Activated B cell treated with CpG ODN at 0.5 μM for 24 hours (primary cell): ENCODE data around the gene ZBTB7A. TPM values are rescaled to one million over a fixed set of nuclear protein-coding genes. Genes with fewer than 3 reads are reported as not detected.

ENCODE experiments used
- ATAC-seq: fragments of 200-7000 bp; cut with Tn5 transposase; one replicate; pipeline ENCODE4 v1.10.0; 2021; ENCODE audit warnings: low read depth, mild to moderate bottlenecking, moderate library complexity
- CTCF ChIA-PET: fragments of 350-600 bp; sonication (Branson Sonifier 250); formaldehyde crosslinking; loops from one replicate; lab custom pipeline; 2021; ENCODE audit warnings: antibody characterized with exemption; lab: Charles Lee
- POLR2A ChIA-PET: fragments of 350-600 bp; sonication (Branson Sonifier 250); formaldehyde crosslinking; loops from one replicate; lab custom pipeline; 2021; ENCODE audit warnings: antibody characterized with exemption; lab: Charles Lee
- DNase-seq: peaks from one replicate; pipeline ENCODE4 v3.0.0; 2022
- H3K27ac Mint-ChIP-seq: one replicate; pipeline ENCODE4 v1.8.0; 2020; ENCODE audit warnings: mixed read lengths
- H3K27me3 Mint-ChIP-seq: one replicate; pipeline ENCODE4 v1.8.0; 2021; ENCODE audit warnings: mixed read lengths
- H3K36me3 Mint-ChIP-seq: one replicate; pipeline ENCODE4 v1.8.0; 2021; ENCODE audit warnings: low read depth, mixed read lengths
- H3K4me1 Mint-ChIP-seq: one replicate; pipeline ENCODE4 v1.8.0; 2021; ENCODE audit warnings: mixed read lengths
- H3K4me3 Mint-ChIP-seq: one replicate; pipeline ENCODE4 v1.8.0; 2020; ENCODE audit warnings: mild to moderate bottlenecking, mixed read lengths
- H3K9me3 Mint-ChIP-seq: one replicate; pipeline ENCODE4 v1.8.0; 2020; ENCODE audit warnings: mixed read lengths
- CTCF ChIP-seq: fragments of 200-600 bp; IDR thresholded peaks from one replicate; pipeline ENCODE4 v1.8.0; 2022; ENCODE audit warnings: antibody characterized with exemption, mild to moderate bottlenecking
- intact Hi-C: fragments of 100-400 bp; cut with micrococcal nuclease; formaldehyde crosslinking; loops from one replicate; pipeline ENCODE4 v1.15.1; 2024
- total RNA-seq: library from RNA; stranded (reverse); gene quantifications from 2 replicates; pipeline ENCODE4 v1.2.3, GENCODE V29; 2022

Gene ZBTB7A
- total RNA-seq, 1 donor from 2014 or later, result 49.2 TPM

- no peaks in the 10 kb centered on the region for H3K4me1 Mint-ChIP-seq
- H3K4me3 Mint-ChIP-seq, result no peak overlapping the region
- DNase-seq, result no peak
- H3K9me3 Mint-ChIP-seq, result no peaks in the 10 kb centered on the region
- H3K27ac Mint-ChIP-seq, result no peak overlapping the region
- intact Hi-C loops, result no loop called here
- POLR2A ChIA-PET, result interaction anchor here (0.6 to 0.9 kb wide), 3 partner anchors 35 to 44 kb away, joined by 3 to 7 read pairs (median 3); partner anchors contain the start of gene EEF2
- H3K27me3 Mint-ChIP-seq, result no peaks in the 10 kb centered on the region
- CTCF ChIA-PET, result no interaction called here
- TF ChIP-seq CTCF, result no peak
- ATAC-seq, result no peak
- H3K36me3 Mint-ChIP-seq, result peaks cover 52% of the 10 kb centered on the region
Measured at GRCh38 chr19:4029247-4029614, 37.5 kb downstream of the ZBTB7A start.

GRCh38 chr19:4028334-4029246 lies 38.1 kb downstream of the ZBTB7A start:
- peaks cover 57% of the 10 kb centered on the region for H3K36me3 Mint-ChIP-seq
- no peak overlapping the region for H3K4me3 Mint-ChIP-seq
- TF ChIP-seq CTCF, result no peak
- ATAC-seq (no peak), DNase-seq (no peak)
- H3K9me3 Mint-ChIP-seq, result no peaks in the 10 kb centered on the region
- H3K27ac Mint-ChIP-seq, result no peak overlapping the region
- POLR2A ChIA-PET, result interaction anchor here (0.6 to 0.9 kb wide), 3 partner anchors 34 to 45 kb away, joined by 3 to 7 read pairs (median 3); partner anchors contain the start of gene EEF2
- H3K27me3 Mint-ChIP-seq, result no peaks in the 10 kb centered on the region
- no peaks in the 10 kb centered on the region for H3K4me1 Mint-ChIP-seq
- intact Hi-C loops, result no loop called here
- CTCF ChIA-PET, result no interaction called here

DNA sequence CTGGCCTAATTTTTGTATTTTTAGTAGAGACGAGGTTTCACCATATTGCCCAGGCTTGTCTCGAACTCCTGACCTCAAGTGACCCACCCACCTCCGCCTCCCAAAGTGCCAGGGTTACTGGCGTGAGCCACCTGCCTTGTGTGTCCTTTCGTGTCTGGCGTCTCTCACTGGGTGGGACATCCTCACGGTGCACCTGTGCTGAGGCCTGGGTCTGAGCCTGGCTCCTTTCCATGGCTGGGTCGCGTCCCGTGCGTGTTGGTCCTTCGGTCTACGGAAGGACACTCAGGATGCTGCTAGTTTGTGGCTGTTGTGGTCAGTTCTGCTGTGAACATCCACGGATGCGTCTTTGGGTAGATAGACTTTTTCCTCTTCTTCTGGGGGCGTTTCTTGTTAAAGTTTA lies 39.6 kb downstream of the ZBTB7A start:
- intact Hi-C loops, result no loop called here
- Mint-ChIP-seq H3K36me3 (peaks cover 54% of the 10 kb centered on the region), H3K4me1 (peaks cover under 1% of the 10 kb centered on the region), H3K27ac (no peak overlapping the region), H3K9me3 (no peaks in the 10 kb centered on the region), H3K27me3 (no peaks in the 10 kb centered on the region), H3K4me3 (no peak overlapping the region)
- ChIA-PET POLR2A (interaction anchor here (0.6 to 0.7 kb wide), 3 partner anchors 38 to 212 kb away, joined by 3 to 5 read pairs (median 3); no protein-coding TSS in a partner anchor), CTCF (no interaction called here)
- no peak for DNase-seq
- no peak for TF ChIP-seq CTCF
- no peak for ATAC-seq

DNA sequence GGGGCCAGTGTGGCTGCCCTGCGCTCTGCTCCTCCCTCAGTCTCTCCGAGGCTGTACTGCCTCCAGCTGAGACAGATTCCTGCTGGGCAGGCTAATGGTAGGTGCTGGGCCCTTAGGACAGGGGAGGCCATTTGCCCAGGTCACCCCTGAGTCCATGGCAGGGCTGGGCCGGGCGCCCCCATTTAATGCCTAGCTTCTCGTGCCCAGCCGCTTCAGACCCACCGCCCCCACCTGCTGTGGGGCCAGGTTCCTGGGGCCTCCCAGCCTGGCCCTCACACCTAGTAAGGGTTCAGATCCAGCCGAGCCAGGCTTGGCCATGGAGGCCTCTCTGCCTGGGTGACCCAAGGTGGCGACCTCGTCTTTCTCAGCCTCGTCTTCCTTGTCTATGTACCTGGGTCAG lies 41.4 kb downstream of the ZBTB7A start:
- ATAC-seq (no peak), DNase-seq (no peak)
- peaks cover 54% of the 10 kb centered on the region for H3K36me3 Mint-ChIP-seq
- peak overlapping the region; percentile 35 for H3K27ac Mint-ChIP-seq
- H3K4me3 Mint-ChIP-seq, result no peak overlapping the region
- ChIA-PET POLR2A (interaction anchor here (0.7 kb wide), 2 partner anchors 64 to 213 kb away, joined by 4 to 9 read pairs; no protein-coding TSS in a partner anchor), CTCF (no interaction called here)
- H3K27me3 Mint-ChIP-seq, result no peaks in the 10 kb centered on the region
- H3K9me3 Mint-ChIP-seq, result no peaks in the 10 kb centered on the region
- peaks cover 2% of the 10 kb centered on the region for H3K4me1 Mint-ChIP-seq
- intact Hi-C loops, result no loop called here
- TF ChIP-seq CTCF, result no peak
